Measurements from ENCODE around the gene MYCBPAP. TPM values are rescaled to one million over a fixed set of nuclear protein-coding genes. Genes with fewer than 3 reads are reported as not detected.
A peak's percentile ranks its signal among the peaks of the same experiment; 100 is the strongest.

MYCBPAP gene
- total RNA-seq, 3 donors from 2014 or later, result 0.66 to 1.9 (median 1.3) TPM

GRCh38 chr17:50527155-50527762 lies 19.0 kb downstream of the MYCBPAP start:
- Histone ChIP-seq H3K4me3 (no peak overlapping the region), H3K27ac (no peak overlapping the region), H3K36me3 (no peaks in the 10 kb centered on the region), H3K9me3 (no peaks in the 10 kb centered on the region), H3K27me3 (peaks cover 0 to 1% of the 10 kb centered on the region in 2 donors), H3K4me1 (peaks cover 3% of the 10 kb centered on the region in 2 donors)
- DNase-seq (ENCODE audit: low spot score in 2 of 2), result no peak
- intact Hi-C loops (cut with DNase I; ENCODE audit: low total_unique reads), result loop anchor here (1.0 kb wide), 1 partner anchor 15 kb away; no protein-coding TSS in a partner anchor
- TF ChIP-seq POLR2AphosphoS5 (IDR thresholded peaks at IDR 0.05) (no peak), POLR2A (IDR thresholded peaks at IDR 0.05) (no peak), CTCF (IDR thresholded peaks at IDR 0.05) (no peak)

- TF ChIP-seq CTCF (IDR thresholded peaks at IDR 0.05) (no peak), POLR2AphosphoS5 (IDR thresholded peaks at IDR 0.05) (no peak), POLR2A (IDR thresholded peaks at IDR 0.05) (no peak)
- intact Hi-C loops (cut with DNase I; ENCODE audit: low total_unique reads), result loop anchor here (1.0 kb wide), 1 partner anchor 16 kb away; no protein-coding TSS in a partner anchor
- H3K27ac ChIP-seq, result no peak overlapping the region
- no peaks in the 10 kb centered on the region for H3K9me3 ChIP-seq
- no peak overlapping the region for H3K4me3 ChIP-seq
- peaks cover 0 to 4% of the 10 kb centered on the region in 2 donors for H3K27me3 ChIP-seq
- DNase-seq (ENCODE audit: low spot score in 2 of 2), result no peak
- peaks cover 6 to 11% of the 10 kb centered on the region in 2 donors for H3K4me1 ChIP-seq
- H3K36me3 ChIP-seq, result no peaks in the 10 kb centered on the region
Measured at GRCh38 chr17:50527949-50528474, 19.8 kb downstream of the MYCBPAP start.

GRCh38 chr17:50529849-50530248 lies 21.6 kb downstream of the MYCBPAP start:
- no peaks in the 10 kb centered on the region for H3K9me3 ChIP-seq
- no peak overlapping the region for H3K27ac ChIP-seq
- peaks cover 0 to 4% of the 10 kb centered on the region in 2 donors for H3K27me3 ChIP-seq
- H3K4me3 ChIP-seq, result no peak overlapping the region
- no peaks in the 10 kb centered on the region for H3K36me3 ChIP-seq
- H3K4me1 ChIP-seq, result peaks cover 11 to 22% of the 10 kb centered on the region in 2 donors
- intact Hi-C loops (cut with DNase I; ENCODE audit: low total_unique reads), result no loop called here
- TF ChIP-seq POLR2A (IDR thresholded peaks at IDR 0.05) (no peak), POLR2AphosphoS5 (IDR thresholded peaks at IDR 0.05) (no peak), CTCF (IDR thresholded peaks at IDR 0.05) (no peak)
- no peak for DNase-seq (ENCODE audit: low spot score in 2 of 2)

- intact Hi-C loops (cut with DNase I; ENCODE audit: low total_unique reads), result no loop called here
- Histone ChIP-seq H3K4me1 (peaks cover 11 to 27% of the 10 kb centered on the region in 2 donors), H3K4me3 (no peak overlapping the region), H3K9me3 (no peaks in the 10 kb centered on the region), H3K27me3 (peaks cover 0 to 4% of the 10 kb centered on the region in 2 donors), H3K36me3 (no peaks in the 10 kb centered on the region), H3K27ac (peak overlapping the region in 1 of 2 donors; percentile 78)
- DNase-seq (ENCODE audit: low spot score in 2 of 2), result no peak
- TF ChIP-seq CTCF (IDR thresholded peaks at IDR 0.05) (no peak), POLR2A (IDR thresholded peaks at IDR 0.05) (no peak), POLR2AphosphoS5 (IDR thresholded peaks at IDR 0.05) (no peak)
Measured at GRCh38 chr17:50531428-50532025, 23.3 kb downstream of the MYCBPAP start.

GRCh38 chr17:50532452-50533024 lies 24.3 kb downstream of the MYCBPAP start, which contains the start of gene EPN3:
Gene EPN3 (plus strand): TSS chr17:50532735. CDS start chr17:50536557, 3,822 bp downstream.
- H3K9me3 ChIP-seq, result no peaks in the 10 kb centered on the region
- DNase-seq (ENCODE audit: low spot score in 2 of 2), result peak; percentile 75 to 84
- H3K36me3 ChIP-seq, result no peaks in the 10 kb centered on the region
- H3K27ac ChIP-seq, result peak within 1 kb of the TSS; percentile 78 to 89
- H3K27me3 ChIP-seq, result peaks cover 0 to 4% of the 10 kb centered on the region in 2 donors
- intact Hi-C loops (cut with DNase I; ENCODE audit: low total_unique reads), result no loop called here
- peak within 1 kb of the TSS in 2 of 3 donors; percentile 52 to 72 for H3K4me3 ChIP-seq
- TF ChIP-seq POLR2A (IDR thresholded peaks at IDR 0.05) (no peak), POLR2AphosphoS5 (IDR thresholded peaks at IDR 0.05) (peak in 1 of 3 donors; percentile 41), CTCF (IDR thresholded peaks at IDR 0.05) (peak in 2 of 3 donors; percentile 21 to 33)
- H3K4me1 ChIP-seq, result peaks cover 11 to 27% of the 10 kb centered on the region in 2 donors
